ENCODE measurements around the gene ZNF850.

The ZNF850 gene

GRCh38 chr19:36772311-36773222 is at the start of gene ZNF850:
Gene ZNF850, minus strand, starts transcription at chr19:36772807. Its CDS starts 10,201 bp downstream, at chr19:36762606.
- Histone ChIP-seq H3K27ac (peak within 1 kb of the TSS; percentile 65), H3K9me3 (peaks cover 14% of the 10 kb centered on the region), H3K4me1 (ENCODE audit: control insufficient read depth in 1 of 2, insufficient read depth in 1 of 2, low read depth in 1 of 2, low read length in 1 of 2) (peaks cover 25 to 28% of the 10 kb centered on the region in 2 experiments), H3K27me3 (no peaks in the 10 kb centered on the region), H3K4me3 (ENCODE audit: low read depth in 1 of 2, low read length in 1 of 2) (peak within 1 kb of the TSS; percentile 93 to 95), H3K36me3 (no peaks in the 10 kb centered on the region)
- TF ChIP-seq CTCF (IDR thresholded peaks at IDR 0.05): no peak

- Histone ChIP-seq H3K4me3 (ENCODE audit: low read depth in 1 of 2, low read length in 1 of 2) (no peak overlapping the region), H3K9me3 (peaks cover 58% of the 10 kb centered on the region), H3K27ac (no peak overlapping the region), H3K4me1 (ENCODE audit: control insufficient read depth in 1 of 2, insufficient read depth in 1 of 2, low read depth in 1 of 2, low read length in 1 of 2) (no peaks in the 10 kb centered on the region), H3K36me3 (no peaks in the 10 kb centered on the region), H3K27me3 (no peaks in the 10 kb centered on the region)
- TF ChIP-seq CTCF (IDR thresholded peaks at IDR 0.05): no peak
Measured at GRCh38 chr19:36821758-36822157, 49.2 kb upstream of the ZNF850 start.

DNA sequence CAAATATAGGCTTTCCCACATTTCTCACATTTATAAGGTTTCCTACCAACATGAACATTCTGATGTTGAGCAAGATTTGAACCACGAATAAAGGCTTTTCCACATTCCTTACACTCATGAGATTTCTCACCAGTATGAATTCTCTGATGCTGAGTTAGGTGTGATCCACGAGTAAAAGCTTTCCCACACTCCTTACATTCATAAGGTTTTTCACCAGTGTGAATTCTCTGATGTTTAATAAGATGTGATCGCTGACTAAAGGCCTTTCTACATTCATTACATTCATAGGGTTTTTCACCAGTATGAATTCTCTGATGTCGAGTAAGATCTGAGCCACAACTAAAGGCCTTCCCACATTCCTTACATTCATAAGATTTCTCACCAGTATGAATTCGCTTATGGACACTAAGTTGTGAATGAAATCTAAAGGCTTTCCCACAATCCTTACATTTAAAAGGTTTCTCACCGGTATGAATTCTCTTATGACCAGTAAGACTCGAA is 46.6 kb upstream of the ZNF850 start:
- no peak overlapping the region for H3K27ac ChIP-seq
- no peaks in the 10 kb centered on the region for H3K36me3 ChIP-seq
- TF ChIP-seq CTCF (IDR thresholded peaks at IDR 0.05): no peak
- no peak overlapping the region for H3K4me3 ChIP-seq (ENCODE audit: low read depth in 1 of 2, low read length in 1 of 2)
- no peaks in the 10 kb centered on the region for H3K27me3 ChIP-seq
- H3K4me1 ChIP-seq (ENCODE audit: control insufficient read depth in 1 of 2, insufficient read depth in 1 of 2, low read depth in 1 of 2, low read length in 1 of 2): no peaks in the 10 kb centered on the region
- H3K9me3 ChIP-seq: peaks cover 65% of the 10 kb centered on the region

GRCh38 chr19:36807029-36807428 is 34.4 kb upstream of the ZNF850 start:
- no peaks in the 10 kb centered on the region for H3K4me1 ChIP-seq (ENCODE audit: control insufficient read depth in 1 of 2, insufficient read depth in 1 of 2, low read depth in 1 of 2, low read length in 1 of 2)
- H3K36me3 ChIP-seq: no peaks in the 10 kb centered on the region
- TF ChIP-seq CTCF (IDR thresholded peaks at IDR 0.05): no peak
- H3K9me3 ChIP-seq: peaks cover 11% of the 10 kb centered on the region
- no peak overlapping the region for H3K4me3 ChIP-seq (ENCODE audit: low read depth in 1 of 2, low read length in 1 of 2)
- H3K27ac ChIP-seq: no peak overlapping the region
- H3K27me3 ChIP-seq: no peaks in the 10 kb centered on the region

- no peak for TF ChIP-seq CTCF (IDR thresholded peaks at IDR 0.05)
- Histone ChIP-seq H3K4me3 (ENCODE audit: low read depth in 1 of 2, low read length in 1 of 2) (no peak overlapping the region), H3K36me3 (no peaks in the 10 kb centered on the region), H3K4me1 (ENCODE audit: control insufficient read depth in 1 of 2, insufficient read depth in 1 of 2, low read depth in 1 of 2, low read length in 1 of 2) (no peaks in the 10 kb centered on the region), H3K27ac (no peak overlapping the region), H3K9me3 (peaks cover 6% of the 10 kb centered on the region), H3K27me3 (no peaks in the 10 kb centered on the region)
Measured at GRCh38 chr19:36805364-36805763, 32.8 kb upstream of the ZNF850 start.

Measured in neutrophil (primary cell).